Astrocyte (in vitro differentiated cells and primary cell): ENCODE data around the gene TRAF3IP1.

Source experiments
- CTCF ChIP-seq: IDR thresholded peaks from 2 replicates; pipeline ENCODE4 v1.5.1; 2011; ENCODE audit warnings: low read depth, mild to moderate bottlenecking, inconsistent platforms, low read length, moderate library complexity; ENCODE audit not compliant: insufficient read depth
- EZH2 ChIP-seq: IDR thresholded peaks from 2 replicates; pipeline ENCODE4 v1.6.1; 2012; ENCODE audit warnings: mild to moderate bottlenecking, low read length, inconsistent platforms; ENCODE audit not compliant: insufficient read depth

GRCh38 chr2:238433300-238433915 lies 113.1 kb downstream of the TRAF3IP1 start:
- TF ChIP-seq CTCF (no peak), EZH2 (no peak)
